Renal cortical epithelial cell (primary cell): ENCODE measurements around the gene EFHD2. TPM values are rescaled to one million over a fixed set of nuclear protein-coding genes. Genes with fewer than 3 reads are reported as not detected.
"Not testable (repeated sequence)": the region's sequence is repeated elsewhere in the genome, so short reads cannot be mapped to it uniquely, and the experiment has no call there.

ENCODE experiments used
- DNase-seq: peaks from one replicate; pipeline ENCODE4 v3.0.0-alpha.2; 2011; ENCODE audit warnings: low read depth
- total RNA-seq: library from RNA; depleted of rRNA; stranded (reverse); fragments of >200 nt; gene quantifications from 2 replicates; pipeline ENCODE4 v1.2.3, GENCODE V29; 2014

The EFHD2 gene
- total RNA-seq, 1 donor from 2014 or later, result 27.8 TPM

- DNase-seq, result no peak
Measured at GRCh38 chr1:15412175-15412800, 2.6 kb downstream of the EFHD2 start.

GRCh38 chr1:15412843-15413242, 3.2 kb downstream of the EFHD2 start:
- no peak for DNase-seq

GRCh38 chr1:15413563-15414444, 4.1 kb downstream of the EFHD2 start:
- no peak for DNase-seq

- no peak for DNase-seq
Measured at GRCh38 chr1:15414445-15414983, 4.8 kb downstream of the EFHD2 start.

GRCh38 chr1:15417059-15417934, 7.6 kb downstream of the EFHD2 start:
- DNase-seq, result peak; percentile 79

GRCh38 chr1:15418806-15419515, 9.3 kb downstream of the EFHD2 start:
- DNase-seq, result peak; percentile 80

GRCh38 chr1:15420853-15421465, 11.3 kb downstream of the EFHD2 start:
- DNase-seq, result no peak

GRCh38 chr1:15422871-15423270, 13.2 kb downstream of the EFHD2 start:
- no peak for DNase-seq

- no peak for DNase-seq
Measured at GRCh38 chr1:15423355-15424077, 13.8 kb downstream of the EFHD2 start.

GRCh38 chr1:15424146-15424667, 14.5 kb downstream of the EFHD2 start:
- DNase-seq, result no peak

GRCh38 chr1:15424981-15425380, 15.3 kb downstream of the EFHD2 start:
- no peak for DNase-seq

- no peak for DNase-seq
Measured at GRCh38 chr1:15425521-15425920, 15.8 kb downstream of the EFHD2 start.

GRCh38 chr1:15425958-15426357, 16.3 kb downstream of the EFHD2 start:
- DNase-seq, result no peak

GRCh38 chr1:15426492-15427279, 17.0 kb downstream of the EFHD2 start:
- DNase-seq, result peak; percentile 29

- no peak for DNase-seq
Measured at GRCh38 chr1:15427280-15427666, 17.6 kb downstream of the EFHD2 start.

- DNase-seq, result not testable (repeated sequence)
Measured at GRCh38 chr1:15428252-15428651, 18.6 kb downstream of the EFHD2 start.

- no peak for DNase-seq
Measured at GRCh38 chr1:15428815-15429435, 19.2 kb downstream of the EFHD2 start.

GRCh38 chr1:15429701-15430149, 20.0 kb downstream of the EFHD2 start:
- peak; percentile 32 for DNase-seq
